ENCODE results near the gene STAC.
"Not testable (repeated sequence)": the region's sequence is repeated elsewhere in the genome, so short reads cannot be mapped to it uniquely, and the experiment has no call there.

STAC gene

GRCh38 chr3:36496684-36497633 is 116.7 kb downstream of the STAC start:
- Histone ChIP-seq H3K9me3 (ENCODE audit: insufficient read depth, low read length) (no peaks in the 10 kb centered on the region), H3K27me3 (ENCODE audit: low read depth, low read length) (no peaks in the 10 kb centered on the region), H3K4me2 (ENCODE audit: low read length) (no peak overlapping the region), H4K20me1 (ENCODE audit: insufficient read depth, low read length) (no peaks in the 10 kb centered on the region), H3K4me3 (ENCODE audit: low read length) (no peak overlapping the region), H3K4me1 (ENCODE audit: low read length) (peaks cover 16% of the 10 kb centered on the region), H3K27ac (ENCODE audit: low read length) (no peak overlapping the region), H3K79me2 (ENCODE audit: low read length) (no peaks in the 10 kb centered on the region), H3K36me3 (replicated peaks; ENCODE audit: low read depth, low read length) (no peaks in the 10 kb centered on the region), H2AFZ (ENCODE audit: low read depth, low read length) (no peak overlapping the region), H3K9ac (ENCODE audit: low read length) (no peak overlapping the region)
- TF ChIP-seq EZH2phosphoT487 (IDR thresholded peaks at IDR 0.05; ENCODE audit: low read depth) (no peak), CTCF (IDR thresholded peaks at IDR 0.05; ENCODE audit: low read depth, low read length) (no peak)

GRCh38 chr3:36500053-36500452 is 119.7 kb downstream of the STAC start:
- not testable (repeated sequence) for H4K20me1 ChIP-seq (ENCODE audit: insufficient read depth, low read length); H3K36me3 ChIP-seq (replicated peaks; ENCODE audit: low read depth, low read length); H3K9me3 ChIP-seq (ENCODE audit: insufficient read depth, low read length)

GRCh38 chr3:36501616-36502015 is 121.3 kb downstream of the STAC start:
- Histone ChIP-seq H3K9ac (ENCODE audit: low read length) (no peak overlapping the region), H3K4me2 (ENCODE audit: low read length) (peak overlapping the region; percentile 9), H3K36me3 (replicated peaks; ENCODE audit: low read depth, low read length) (no peaks in the 10 kb centered on the region), H3K9me3 (ENCODE audit: insufficient read depth, low read length) (no peaks in the 10 kb centered on the region), H2AFZ (ENCODE audit: low read depth, low read length) (no peak overlapping the region), H3K27me3 (ENCODE audit: low read depth, low read length) (no peaks in the 10 kb centered on the region), H3K79me2 (ENCODE audit: low read length) (no peaks in the 10 kb centered on the region), H3K4me3 (ENCODE audit: low read length) (no peak overlapping the region), H4K20me1 (ENCODE audit: insufficient read depth, low read length) (no peaks in the 10 kb centered on the region), H3K4me1 (ENCODE audit: low read length) (peaks cover 13% of the 10 kb centered on the region), H3K27ac (ENCODE audit: low read length) (no peak overlapping the region)
- TF ChIP-seq EZH2phosphoT487 (IDR thresholded peaks at IDR 0.05; ENCODE audit: low read depth) (no peak), CTCF (IDR thresholded peaks at IDR 0.05; ENCODE audit: low read depth, low read length) (no peak)

More at GRCh38 chr3:36500053-36500452, 119.7 kb downstream of the STAC start:
- not testable (repeated sequence) for H3K79me2 ChIP-seq (ENCODE audit: low read length); H3K27ac ChIP-seq (ENCODE audit: low read length); H3K4me3 ChIP-seq (ENCODE audit: low read length); H2AFZ ChIP-seq (ENCODE audit: low read depth, low read length); H3K9ac ChIP-seq (ENCODE audit: low read length); H3K4me2 ChIP-seq (ENCODE audit: low read length); H3K27me3 ChIP-seq (ENCODE audit: low read depth, low read length)
- H3K4me1 ChIP-seq (ENCODE audit: low read length) = peaks cover 13% of the 10 kb centered on the region

- no peak for TF ChIP-seq CTCF (IDR thresholded peaks at IDR 0.05; ENCODE audit: low read depth, low read length)
- no peak for TF ChIP-seq EZH2phosphoT487 (IDR thresholded peaks at IDR 0.05; ENCODE audit: low read depth)
Measured at GRCh38 chr3:36505393-36505792, 125.1 kb downstream of the STAC start.

More at GRCh38 chr3:36505393-36505792, 125.1 kb downstream of the STAC start:
- Histone ChIP-seq H3K27me3 (ENCODE audit: low read depth, low read length) (no peaks in the 10 kb centered on the region), H3K27ac (ENCODE audit: low read length) (no peak overlapping the region), H3K36me3 (replicated peaks; ENCODE audit: low read depth, low read length) (no peaks in the 10 kb centered on the region), H4K20me1 (ENCODE audit: insufficient read depth, low read length) (no peaks in the 10 kb centered on the region), H3K9me3 (ENCODE audit: insufficient read depth, low read length) (no peaks in the 10 kb centered on the region), H2AFZ (ENCODE audit: low read depth, low read length) (no peak overlapping the region), H3K4me2 (ENCODE audit: low read length) (no peak overlapping the region), H3K79me2 (ENCODE audit: low read length) (no peaks in the 10 kb centered on the region), H3K4me1 (ENCODE audit: low read length) (peaks cover 13% of the 10 kb centered on the region), H3K4me3 (ENCODE audit: low read length) (no peak overlapping the region), H3K9ac (ENCODE audit: low read length) (no peak overlapping the region)
